Stimulated activated CD8-positive, alpha-beta memory T cell treated with anti-CD3 and anti-CD28 coated beads, Interleukin-15, amount 100 ng/mL, for 4 hours (primary cell): Measurements from ENCODE around the gene IL17RB.

ENCODE experiments used
- DNase-seq, 2 donors: peaks; one replicate each; pipeline ENCODE4 v3.0.0-alpha.2; 2020; ENCODE audit warnings: low read depth in 2 of 2

Gene IL17RB

GRCh38 chr3:53860196-53860595, 13.8 kb downstream of the IL17RB start:
- DNase-seq: no peak

- no peak for DNase-seq
Observed at GRCh38 chr3:53862241-53862640, 15.9 kb downstream of the IL17RB start.

- DNase-seq: no peak
Observed at GRCh38 chr3:53863145-53863544, 16.8 kb downstream of the IL17RB start.

GRCh38 chr3:53865732-53866499, 19.5 kb downstream of the IL17RB start:
- no peak for DNase-seq

- no peak for DNase-seq
Observed at GRCh38 chr3:53880396-53881345, 34.3 kb downstream of the IL17RB start.

GRCh38 chr3:53881691-53882593, 35.6 kb downstream of the IL17RB start, which contains the start of gene ACTR8:
Gene ACTR8 (minus strand): TSS chr3:53882152. CDS start chr3:53882101, 51 bp downstream.
- DNase-seq: peak; percentile 74 to 78

GRCh38 chr3:53883008-53883407, 36.6 kb downstream of the IL17RB start:
- no peak for DNase-seq

GRCh38 chr3:53884623-53885022, 38.3 kb downstream of the IL17RB start:
- DNase-seq: no peak

- DNase-seq: no peak
Observed at GRCh38 chr3:53885239-53885638, 38.9 kb downstream of the IL17RB start.

GRCh38 chr3:53887446-53887845, 41.1 kb downstream of the IL17RB start:
- DNase-seq: no peak

- DNase-seq: no peak
Observed at GRCh38 chr3:53888232-53888631, 41.9 kb downstream of the IL17RB start.

GRCh38 chr3:53890726-53891475, 44.5 kb downstream of the IL17RB start:
- DNase-seq: peak in 1 of 2 donors; percentile 33

GRCh38 chr3:53891497-53892285, 45.3 kb downstream of the IL17RB start, which contains the start of gene SELENOK:
Gene SELENOK (minus strand): TSS chr3:53891859.
- DNase-seq: peak; percentile 94 to 95

GRCh38 chr3:53892286-53892637, 45.9 kb downstream of the IL17RB start:
- no peak for DNase-seq

- DNase-seq: no peak
Observed at GRCh38 chr3:53899750-53900149, 53.4 kb downstream of the IL17RB start.

- no peak for DNase-seq
Observed at GRCh38 chr3:53900666-53901331, 54.4 kb downstream of the IL17RB start.

GRCh38 chr3:53902067-53902466, 55.7 kb downstream of the IL17RB start:
- no peak for DNase-seq

- no peak for DNase-seq
Observed at GRCh38 chr3:53902711-53903110, 56.3 kb downstream of the IL17RB start.

GRCh38 chr3:53913401-53913800, 67.0 kb downstream of the IL17RB start:
- no peak for DNase-seq
